ENCODE results near the gene C14orf39.

C14orf39 gene

DNA sequence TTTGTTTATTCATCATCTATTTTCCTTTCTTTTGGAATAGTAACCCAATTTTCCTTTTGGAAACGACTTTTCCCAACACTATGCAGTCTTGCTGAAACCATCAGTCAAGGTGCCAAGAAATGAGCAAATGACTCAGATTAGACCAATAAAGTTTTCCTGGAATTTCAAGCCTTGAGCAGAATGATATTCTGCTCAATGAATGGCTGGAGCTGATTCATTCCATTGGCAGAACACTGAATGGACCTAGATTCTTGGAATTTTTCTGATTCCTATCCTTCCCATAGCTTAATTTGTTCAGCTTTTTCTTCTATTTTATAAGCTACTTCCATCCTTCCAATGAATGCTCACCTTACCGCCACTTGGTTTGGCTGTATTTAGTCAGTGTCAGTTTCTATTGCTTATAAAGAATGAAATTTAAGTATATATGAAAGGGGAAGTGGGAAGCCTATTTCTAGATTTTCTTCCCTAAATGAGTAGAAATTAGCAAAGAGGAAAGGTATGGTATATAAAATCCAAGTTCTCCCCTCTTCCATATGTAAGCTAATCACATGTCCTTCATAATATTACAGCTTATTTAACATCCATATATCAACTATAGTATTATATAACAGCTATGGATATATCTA is 89.0 kb downstream of the C14orf39 start:
- Histone ChIP-seq H3K9me3 (ENCODE audit: severe bottlenecking) (peaks cover 4% of the 10 kb centered on the region), H3K27me3 (ENCODE audit: insufficient read depth, poor library complexity, severe bottlenecking) (peaks cover 9% of the 10 kb centered on the region), H3K4me3 (ENCODE audit: severe bottlenecking) (no peak overlapping the region), H3K4me1 (ENCODE audit: insufficient read depth, poor library complexity, severe bottlenecking) (no peaks in the 10 kb centered on the region), H3K27ac (ENCODE audit: poor library complexity, severe bottlenecking) (no peak overlapping the region), H3K36me3 (ENCODE audit: low read depth) (no peaks in the 10 kb centered on the region)
- TF ChIP-seq, protein P1, sequence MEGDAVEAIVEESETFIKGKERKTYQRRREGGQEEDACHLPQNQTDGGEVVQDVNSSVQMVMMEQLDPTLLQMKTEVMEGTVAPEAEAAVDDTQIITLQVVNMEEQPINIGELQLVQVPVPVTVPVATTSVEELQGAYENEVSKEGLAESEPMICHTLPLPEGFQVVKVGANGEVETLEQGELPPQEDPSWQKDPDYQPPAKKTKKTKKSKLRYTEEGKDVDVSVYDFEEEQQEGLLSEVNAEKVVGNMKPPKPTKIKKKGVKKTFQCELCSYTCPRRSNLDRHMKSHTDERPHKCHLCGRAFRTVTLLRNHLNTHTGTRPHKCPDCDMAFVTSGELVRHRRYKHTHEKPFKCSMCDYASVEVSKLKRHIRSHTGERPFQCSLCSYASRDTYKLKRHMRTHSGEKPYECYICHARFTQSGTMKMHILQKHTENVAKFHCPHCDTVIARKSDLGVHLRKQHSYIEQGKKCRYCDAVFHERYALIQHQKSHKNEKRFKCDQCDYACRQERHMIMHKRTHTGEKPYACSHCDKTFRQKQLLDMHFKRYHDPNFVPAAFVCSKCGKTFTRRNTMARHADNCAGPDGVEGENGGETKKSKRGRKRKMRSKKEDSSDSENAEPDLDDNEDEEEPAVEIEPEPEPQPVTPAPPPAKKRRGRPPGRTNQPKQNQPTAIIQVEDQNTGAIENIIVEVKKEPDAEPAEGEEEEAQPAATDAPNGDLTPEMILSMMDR (IDR thresholded peaks at IDR 0.05; ENCODE audit: poor library complexity, severe bottlenecking), result no peak
- ATAC-seq (ENCODE audit: low read depth), result no peak
- no peak for DNase-seq (ENCODE audit: low spot score)
